Measurements from ENCODE around the gene PRCC. TPM values are rescaled to one million over a fixed set of nuclear protein-coding genes. Genes with fewer than 3 reads are reported as not detected.

PRCC gene
- total RNA-seq, 1 donor from 2014 or later = 79.1 TPM

GRCh38 chr1:156846643-156847042, 79.3 kb downstream of the PRCC start:
- peak overlapping the region; percentile 47 for H3K4me3 Mint-ChIP-seq
- TF ChIP-seq, protein P1, sequence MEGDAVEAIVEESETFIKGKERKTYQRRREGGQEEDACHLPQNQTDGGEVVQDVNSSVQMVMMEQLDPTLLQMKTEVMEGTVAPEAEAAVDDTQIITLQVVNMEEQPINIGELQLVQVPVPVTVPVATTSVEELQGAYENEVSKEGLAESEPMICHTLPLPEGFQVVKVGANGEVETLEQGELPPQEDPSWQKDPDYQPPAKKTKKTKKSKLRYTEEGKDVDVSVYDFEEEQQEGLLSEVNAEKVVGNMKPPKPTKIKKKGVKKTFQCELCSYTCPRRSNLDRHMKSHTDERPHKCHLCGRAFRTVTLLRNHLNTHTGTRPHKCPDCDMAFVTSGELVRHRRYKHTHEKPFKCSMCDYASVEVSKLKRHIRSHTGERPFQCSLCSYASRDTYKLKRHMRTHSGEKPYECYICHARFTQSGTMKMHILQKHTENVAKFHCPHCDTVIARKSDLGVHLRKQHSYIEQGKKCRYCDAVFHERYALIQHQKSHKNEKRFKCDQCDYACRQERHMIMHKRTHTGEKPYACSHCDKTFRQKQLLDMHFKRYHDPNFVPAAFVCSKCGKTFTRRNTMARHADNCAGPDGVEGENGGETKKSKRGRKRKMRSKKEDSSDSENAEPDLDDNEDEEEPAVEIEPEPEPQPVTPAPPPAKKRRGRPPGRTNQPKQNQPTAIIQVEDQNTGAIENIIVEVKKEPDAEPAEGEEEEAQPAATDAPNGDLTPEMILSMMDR (conservative IDR thresholded peaks at IDR 0.05) = no peak
- H3K9me3 Mint-ChIP-seq = no peaks in the 10 kb centered on the region
- H3K4me1 Mint-ChIP-seq (ENCODE audit: unreplicated experiment) = peaks cover 15% of the 10 kb centered on the region
- H3K27me3 Mint-ChIP-seq = peaks cover 94% of the 10 kb centered on the region
- no peak for DNase-seq (ENCODE audit: extremely low spot score, unreplicated experiment)
- H3K27ac Mint-ChIP-seq = no peak overlapping the region
- peaks cover 5% of the 10 kb centered on the region for H3K36me3 Mint-ChIP-seq

DNA sequence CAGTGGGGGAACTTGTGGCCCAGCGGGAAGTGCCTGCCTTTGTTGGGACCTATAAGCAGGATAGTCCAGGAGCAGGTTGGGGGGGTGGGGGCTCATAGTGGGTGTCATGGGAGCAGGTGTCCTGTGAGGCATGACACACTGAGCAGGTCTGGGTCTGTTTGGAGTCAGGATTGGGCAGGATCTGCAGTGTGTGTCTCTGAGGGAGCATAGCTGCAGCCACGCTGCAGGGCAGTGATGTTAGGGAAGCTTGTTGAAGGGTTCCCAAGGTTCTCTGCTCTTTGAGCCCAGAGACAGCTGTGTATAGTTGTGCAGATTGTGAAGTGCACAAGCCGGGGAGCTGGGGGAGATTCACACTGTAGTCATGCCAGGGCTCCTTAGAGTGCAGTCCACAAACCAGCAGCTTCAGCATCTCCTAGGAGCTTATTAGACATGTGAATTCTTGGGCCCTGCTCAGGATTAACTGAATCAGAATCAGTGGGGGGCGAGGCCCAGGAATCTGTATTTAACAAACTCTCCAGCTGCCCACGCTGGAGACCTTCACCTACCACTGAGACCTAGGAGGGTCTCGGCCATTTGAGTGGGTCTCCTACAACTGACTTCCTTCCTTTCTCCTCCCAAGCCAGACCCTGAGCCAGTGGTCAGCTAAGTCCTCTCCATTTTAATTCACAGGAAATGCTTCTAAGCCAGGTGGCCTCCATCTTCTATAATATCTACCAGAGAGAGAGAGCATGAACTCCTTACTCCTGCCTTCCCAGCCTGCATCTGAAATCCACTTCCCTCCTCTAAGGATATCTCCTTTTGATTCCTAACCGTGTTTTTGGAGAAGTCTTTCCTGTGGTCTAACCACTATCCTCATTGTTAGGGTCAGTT, 80.5 kb downstream of the PRCC start:
- Mint-ChIP-seq H3K27me3 (peaks cover 93% of the 10 kb centered on the region), H3K4me1 (ENCODE audit: unreplicated experiment) (peaks cover 23% of the 10 kb centered on the region), H3K4me3 (no peak overlapping the region), H3K36me3 (peaks cover 5% of the 10 kb centered on the region), H3K9me3 (no peaks in the 10 kb centered on the region), H3K27ac (no peak overlapping the region)
- DNase-seq (ENCODE audit: extremely low spot score, unreplicated experiment) = no peak
- TF ChIP-seq, protein P1 (conservative IDR thresholded peaks at IDR 0.05) = no peak

DNA sequence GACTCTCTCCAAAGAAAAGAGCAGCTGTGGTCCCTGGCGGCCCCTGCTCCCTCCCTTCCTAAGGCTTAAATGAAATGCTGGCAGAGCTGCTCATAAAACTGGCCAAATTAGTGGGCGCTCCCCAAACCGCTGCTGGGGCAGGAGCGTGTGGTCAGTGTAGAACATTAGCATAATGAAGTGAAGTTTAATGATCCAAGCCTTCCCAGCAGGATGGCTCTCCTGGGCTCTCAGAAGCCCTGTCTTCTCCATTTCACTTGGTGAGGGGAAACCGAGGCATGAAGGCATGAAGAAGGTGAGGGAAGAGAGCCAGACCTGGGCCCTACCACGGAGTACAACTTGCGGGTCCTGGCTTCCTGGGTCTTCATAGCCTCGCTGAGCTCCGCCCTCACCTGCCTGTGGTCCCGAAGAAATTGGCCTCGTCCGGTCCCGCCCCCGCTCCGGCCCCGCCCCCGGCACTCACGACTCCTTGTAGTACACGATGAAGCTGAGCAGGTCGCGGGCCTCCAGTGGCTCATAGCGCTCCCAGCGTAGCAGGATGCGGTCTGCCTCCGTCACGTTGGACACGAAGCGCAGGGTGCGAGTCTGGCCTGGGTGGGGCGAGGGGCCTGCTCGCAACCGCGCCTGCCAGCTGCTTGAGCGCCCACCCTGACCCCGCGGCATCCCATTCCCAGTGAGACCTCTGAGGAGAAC, 81.3 kb downstream of the PRCC start:
- peaks cover 5% of the 10 kb centered on the region for H3K36me3 Mint-ChIP-seq
- H3K27me3 Mint-ChIP-seq = peaks cover 93% of the 10 kb centered on the region
- peaks cover 26% of the 10 kb centered on the region for H3K4me1 Mint-ChIP-seq (ENCODE audit: unreplicated experiment)
- no peaks in the 10 kb centered on the region for H3K9me3 Mint-ChIP-seq
- H3K27ac Mint-ChIP-seq = no peak overlapping the region
- H3K4me3 Mint-ChIP-seq = no peak overlapping the region
- TF ChIP-seq, protein P1 (conservative IDR thresholded peaks at IDR 0.05) = no peak
- no peak for DNase-seq (ENCODE audit: extremely low spot score, unreplicated experiment)

DNA sequence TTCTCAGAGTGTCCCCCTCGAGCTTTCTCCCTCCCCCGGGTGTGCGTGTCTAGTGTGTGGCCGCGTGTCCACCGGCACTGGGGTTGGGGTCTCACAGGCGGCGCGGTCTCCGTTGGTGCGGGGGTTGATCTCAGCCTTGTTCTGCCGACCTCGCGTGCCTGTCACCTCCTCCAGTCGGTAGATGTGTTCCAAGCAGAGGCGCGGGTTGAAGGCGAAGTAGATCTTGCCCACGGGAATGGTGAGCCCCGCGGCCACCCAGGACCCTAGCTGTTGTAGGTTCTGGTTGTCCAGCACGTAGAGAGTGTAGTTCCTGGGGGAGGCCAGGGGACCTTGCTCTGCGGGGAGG, 81.8 kb downstream of the PRCC start:
- no peak overlapping the region for H3K4me3 Mint-ChIP-seq
- TF ChIP-seq, protein P1 (conservative IDR thresholded peaks at IDR 0.05) = no peak
- peaks cover 92% of the 10 kb centered on the region for H3K27me3 Mint-ChIP-seq
- H3K4me1 Mint-ChIP-seq (ENCODE audit: unreplicated experiment) = peaks cover 26% of the 10 kb centered on the region
- no peaks in the 10 kb centered on the region for H3K9me3 Mint-ChIP-seq
- H3K36me3 Mint-ChIP-seq = peaks cover 5% of the 10 kb centered on the region
- no peak for DNase-seq (ENCODE audit: extremely low spot score, unreplicated experiment)
- no peak overlapping the region for H3K27ac Mint-ChIP-seq

Other genes with a start within 250 kb of the PRCC start
- 17.6 and 35.3 TPM in 2 replicates for gene IQGAP3, start 195.0 kb upstream of the PRCC start, total RNA-seq (ENCODE audit: low replicate concordance)
- not detected in 2 replicates for gene TTC24, start 187.8 kb upstream of the PRCC start, total RNA-seq (ENCODE audit: low replicate concordance)
- 86.3 and 98.4 TPM in 2 replicates for gene NAXE, start 175.8 kb upstream of the PRCC start, total RNA-seq (ENCODE audit: low replicate concordance)
- 22.4 and 30.7 TPM in 2 replicates for gene GPATCH4, start 166.1 kb upstream of the PRCC start, total RNA-seq (ENCODE audit: low replicate concordance)
- gene HAPLN2, start 148.1 kb upstream of the PRCC start, total RNA-seq (ENCODE audit: low replicate concordance) = not detected in 2 replicates
- 12.6 TPM in 1 of 2 replicates, not detected in the other for gene BCAN, start 125.4 kb upstream of the PRCC start, total RNA-seq (ENCODE audit: low replicate concordance)
- 8.1 and 125 TPM in 2 replicates for gene NES, start 90.1 kb upstream of the PRCC start, total RNA-seq (ENCODE audit: low replicate concordance)
- gene CRABP2, start 62.0 kb upstream of the PRCC start, total RNA-seq (ENCODE audit: low replicate concordance) = 83.7 and 370 TPM in 2 replicates
- gene METTL25B, start 39.1 kb upstream of the PRCC start, total RNA-seq (ENCODE audit: low replicate concordance) = 35.2 and 39.7 TPM in 2 replicates
- 35.3 and 42.0 TPM in 2 replicates for gene ISG20L2, start 38.8 kb upstream of the PRCC start, total RNA-seq (ENCODE audit: low replicate concordance)
- gene MRPL24, start 26.4 kb upstream of the PRCC start, total RNA-seq (ENCODE audit: low replicate concordance) = 47.4 and 58.6 TPM in 2 replicates
- gene HDGF, start 15.9 kb upstream of the PRCC start, total RNA-seq (ENCODE audit: low replicate concordance) = 249 and 270 TPM in 2 replicates
- 0.48 and 2.2 TPM in 2 replicates for gene SH2D2A, start 49.3 kb downstream of the PRCC start, total RNA-seq (ENCODE audit: low replicate concordance)
- gene INSRR, start 91.6 kb downstream of the PRCC start, total RNA-seq (ENCODE audit: low replicate concordance) = 1.7 TPM in 1 of 2 replicates, not detected in the other
- 0.12 and 6.6 TPM in 2 replicates for gene NTRK1, start 93.3 kb downstream of the PRCC start, total RNA-seq (ENCODE audit: low replicate concordance)
- gene PEAR1, start 126.2 kb downstream of the PRCC start, total RNA-seq (ENCODE audit: low replicate concordance) = 0.14 and 11.7 TPM in 2 replicates
- gene LRRC71, start 153.1 kb downstream of the PRCC start, total RNA-seq (ENCODE audit: low replicate concordance) = 0.58 TPM in 1 of 2 replicates, not detected in the other

Measured in type B pancreatic cell (in vitro differentiated cells).